ENCODE measurements around the gene PTGER4.
"Not testable (repeated sequence)": the region's sequence is repeated elsewhere in the genome, so short reads cannot be mapped to it uniquely, and the experiment has no call there.

DNA sequence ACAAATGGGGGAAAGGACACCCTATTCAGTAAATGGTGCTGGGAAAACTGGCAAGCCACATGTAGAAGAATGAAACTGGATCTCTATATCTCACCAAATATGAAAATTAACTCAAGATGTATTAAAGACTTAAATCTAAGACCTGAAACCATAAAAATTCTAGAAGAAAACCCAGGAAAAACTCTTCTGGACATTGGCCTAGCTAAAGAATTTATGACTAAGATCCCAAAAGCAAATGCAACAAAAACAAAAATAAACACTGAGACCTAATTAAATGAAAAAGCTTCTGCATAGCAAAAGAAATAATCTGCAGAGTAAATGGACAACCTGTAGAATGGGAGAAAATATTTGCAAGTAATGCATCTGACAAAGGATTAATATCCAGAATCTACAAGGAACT, 23.6 kb upstream of the PTGER4 start:
- TF ChIP-seq SP1 (IDR thresholded peaks at IDR 0.05); RXRA (IDR thresholded peaks at IDR 0.05); YY1 (IDR thresholded peaks at IDR 0.05); TAF1 (conservative IDR thresholded peaks at IDR 0.05); GABPA (IDR thresholded peaks at IDR 0.05 in 1 of 2, conservative IDR thresholded peaks at IDR 0.05 in 1 of 2); RAD21 (IDR thresholded peaks at IDR 0.05); NR2F2 (IDR thresholded peaks at IDR 0.05); JUND (IDR thresholded peaks at IDR 0.05); FOXA2 (IDR thresholded peaks at IDR 0.05): not testable (repeated sequence)
- TF ChIP-seq, protein P1, sequence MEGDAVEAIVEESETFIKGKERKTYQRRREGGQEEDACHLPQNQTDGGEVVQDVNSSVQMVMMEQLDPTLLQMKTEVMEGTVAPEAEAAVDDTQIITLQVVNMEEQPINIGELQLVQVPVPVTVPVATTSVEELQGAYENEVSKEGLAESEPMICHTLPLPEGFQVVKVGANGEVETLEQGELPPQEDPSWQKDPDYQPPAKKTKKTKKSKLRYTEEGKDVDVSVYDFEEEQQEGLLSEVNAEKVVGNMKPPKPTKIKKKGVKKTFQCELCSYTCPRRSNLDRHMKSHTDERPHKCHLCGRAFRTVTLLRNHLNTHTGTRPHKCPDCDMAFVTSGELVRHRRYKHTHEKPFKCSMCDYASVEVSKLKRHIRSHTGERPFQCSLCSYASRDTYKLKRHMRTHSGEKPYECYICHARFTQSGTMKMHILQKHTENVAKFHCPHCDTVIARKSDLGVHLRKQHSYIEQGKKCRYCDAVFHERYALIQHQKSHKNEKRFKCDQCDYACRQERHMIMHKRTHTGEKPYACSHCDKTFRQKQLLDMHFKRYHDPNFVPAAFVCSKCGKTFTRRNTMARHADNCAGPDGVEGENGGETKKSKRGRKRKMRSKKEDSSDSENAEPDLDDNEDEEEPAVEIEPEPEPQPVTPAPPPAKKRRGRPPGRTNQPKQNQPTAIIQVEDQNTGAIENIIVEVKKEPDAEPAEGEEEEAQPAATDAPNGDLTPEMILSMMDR (IDR thresholded peaks at IDR 0.05; ENCODE audit: low read depth, low read length, missing input control): not testable (repeated sequence)
- TF ChIP-seq, protein P2, sequence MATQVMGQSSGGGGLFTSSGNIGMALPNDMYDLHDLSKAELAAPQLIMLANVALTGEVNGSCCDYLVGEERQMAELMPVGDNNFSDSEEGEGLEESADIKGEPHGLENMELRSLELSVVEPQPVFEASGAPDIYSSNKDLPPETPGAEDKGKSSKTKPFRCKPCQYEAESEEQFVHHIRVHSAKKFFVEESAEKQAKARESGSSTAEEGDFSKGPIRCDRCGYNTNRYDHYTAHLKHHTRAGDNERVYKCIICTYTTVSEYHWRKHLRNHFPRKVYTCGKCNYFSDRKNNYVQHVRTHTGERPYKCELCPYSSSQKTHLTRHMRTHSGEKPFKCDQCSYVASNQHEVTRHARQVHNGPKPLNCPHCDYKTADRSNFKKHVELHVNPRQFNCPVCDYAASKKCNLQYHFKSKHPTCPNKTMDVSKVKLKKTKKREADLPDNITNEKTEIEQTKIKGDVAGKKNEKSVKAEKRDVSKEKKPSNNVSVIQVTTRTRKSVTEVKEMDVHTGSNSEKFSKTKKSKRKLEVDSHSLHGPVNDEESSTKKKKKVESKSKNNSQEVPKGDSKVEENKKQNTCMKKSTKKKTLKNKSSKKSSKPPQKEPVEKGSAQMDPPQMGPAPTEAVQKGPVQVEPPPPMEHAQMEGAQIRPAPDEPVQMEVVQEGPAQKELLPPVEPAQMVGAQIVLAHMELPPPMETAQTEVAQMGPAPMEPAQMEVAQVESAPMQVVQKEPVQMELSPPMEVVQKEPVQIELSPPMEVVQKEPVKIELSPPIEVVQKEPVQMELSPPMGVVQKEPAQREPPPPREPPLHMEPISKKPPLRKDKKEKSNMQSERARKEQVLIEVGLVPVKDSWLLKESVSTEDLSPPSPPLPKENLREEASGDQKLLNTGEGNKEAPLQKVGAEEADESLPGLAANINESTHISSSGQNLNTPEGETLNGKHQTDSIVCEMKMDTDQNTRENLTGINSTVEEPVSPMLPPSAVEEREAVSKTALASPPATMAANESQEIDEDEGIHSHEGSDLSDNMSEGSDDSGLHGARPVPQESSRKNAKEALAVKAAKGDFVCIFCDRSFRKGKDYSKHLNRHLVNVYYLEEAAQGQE (IDR thresholded peaks at IDR 0.05): not testable (repeated sequence)
- TF ChIP-seq, protein P3, sequence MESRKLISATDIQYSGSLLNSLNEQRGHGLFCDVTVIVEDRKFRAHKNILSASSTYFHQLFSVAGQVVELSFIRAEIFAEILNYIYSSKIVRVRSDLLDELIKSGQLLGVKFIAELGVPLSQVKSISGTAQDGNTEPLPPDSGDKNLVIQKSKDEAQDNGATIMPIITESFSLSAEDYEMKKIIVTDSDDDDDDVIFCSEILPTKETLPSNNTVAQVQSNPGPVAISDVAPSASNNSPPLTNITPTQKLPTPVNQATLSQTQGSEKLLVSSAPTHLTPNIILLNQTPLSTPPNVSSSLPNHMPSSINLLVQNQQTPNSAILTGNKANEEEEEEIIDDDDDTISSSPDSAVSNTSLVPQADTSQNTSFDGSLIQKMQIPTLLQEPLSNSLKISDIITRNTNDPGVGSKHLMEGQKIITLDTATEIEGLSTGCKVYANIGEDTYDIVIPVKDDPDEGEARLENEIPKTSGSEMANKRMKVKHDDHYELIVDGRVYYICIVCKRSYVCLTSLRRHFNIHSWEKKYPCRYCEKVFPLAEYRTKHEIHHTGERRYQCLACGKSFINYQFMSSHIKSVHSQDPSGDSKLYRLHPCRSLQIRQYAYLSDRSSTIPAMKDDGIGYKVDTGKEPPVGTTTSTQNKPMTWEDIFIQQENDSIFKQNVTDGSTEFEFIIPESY (IDR thresholded peaks at IDR 0.05): not testable (repeated sequence)
- TF ChIP-seq, protein P4, sequence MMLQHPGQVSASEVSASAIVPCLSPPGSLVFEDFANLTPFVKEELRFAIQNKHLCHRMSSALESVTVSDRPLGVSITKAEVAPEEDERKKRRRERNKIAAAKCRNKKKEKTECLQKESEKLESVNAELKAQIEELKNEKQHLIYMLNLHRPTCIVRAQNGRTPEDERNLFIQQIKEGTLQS (IDR thresholded peaks at IDR 0.05): not testable (repeated sequence)
